Measurements from ENCODE around the gene GOLGA6L26.
"Not testable (repeated sequence)": the region's sequence is repeated elsewhere in the genome, so short reads cannot be mapped to it uniquely, and the experiment has no call there.

GOLGA6L26 gene, protein sequence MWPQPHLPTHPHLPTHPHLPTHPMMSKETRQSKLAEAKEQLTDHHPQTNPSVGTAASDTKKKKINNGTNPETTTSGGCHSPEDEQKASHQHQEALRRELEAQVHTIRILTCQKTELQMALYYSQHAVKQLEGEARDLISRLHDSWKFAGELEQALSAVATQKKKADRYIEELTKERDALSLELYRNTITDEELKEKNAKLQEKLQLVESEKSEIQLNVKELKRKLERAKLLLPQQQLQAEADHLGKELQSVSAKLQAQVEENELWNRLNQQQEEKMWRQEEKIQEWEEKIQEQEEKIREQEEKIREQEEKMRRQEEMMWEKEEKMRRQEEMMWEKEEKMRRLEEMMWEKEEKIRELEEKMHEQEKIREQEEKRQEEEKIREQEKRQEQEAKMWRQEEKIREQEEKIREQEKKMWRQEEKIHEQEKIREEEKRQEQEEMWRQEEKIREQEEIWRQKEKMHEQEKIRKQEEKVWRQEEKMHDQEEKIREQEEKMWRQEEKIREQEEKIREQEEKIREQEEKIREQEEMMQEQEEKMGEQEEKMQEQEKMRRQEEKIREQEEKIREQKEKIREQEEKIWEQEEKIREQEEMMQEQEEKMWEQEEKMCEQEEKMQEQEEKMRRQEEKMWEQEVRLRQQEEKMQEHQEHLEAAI

DNA sequence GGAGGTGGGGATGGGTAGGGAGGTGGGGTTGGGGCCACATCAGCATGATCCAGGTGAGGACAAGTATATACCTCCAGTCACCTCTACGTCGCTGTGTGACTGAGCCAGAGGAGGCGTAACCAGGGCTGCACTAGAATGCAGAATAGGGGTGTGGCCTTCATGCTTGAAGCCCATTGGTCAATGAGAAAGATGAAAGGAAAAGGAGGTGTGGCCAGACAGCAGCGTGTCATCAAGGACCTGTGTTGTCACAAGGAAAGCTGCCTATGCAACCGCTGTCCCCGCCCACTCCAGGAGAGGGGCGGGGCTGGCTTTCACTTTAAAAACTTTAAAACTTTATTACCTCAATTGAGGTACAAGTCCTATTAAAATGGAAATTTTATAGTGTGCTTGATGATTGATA is at the start of gene GOLGA6L26:
GOLGA6L26 (minus strand) TSS at position 101 of the 400 bp plus-strand sequence; CDS start at position 40, 61 bp downstream.
- DNase-seq, result not testable (repeated sequence)

DNA sequence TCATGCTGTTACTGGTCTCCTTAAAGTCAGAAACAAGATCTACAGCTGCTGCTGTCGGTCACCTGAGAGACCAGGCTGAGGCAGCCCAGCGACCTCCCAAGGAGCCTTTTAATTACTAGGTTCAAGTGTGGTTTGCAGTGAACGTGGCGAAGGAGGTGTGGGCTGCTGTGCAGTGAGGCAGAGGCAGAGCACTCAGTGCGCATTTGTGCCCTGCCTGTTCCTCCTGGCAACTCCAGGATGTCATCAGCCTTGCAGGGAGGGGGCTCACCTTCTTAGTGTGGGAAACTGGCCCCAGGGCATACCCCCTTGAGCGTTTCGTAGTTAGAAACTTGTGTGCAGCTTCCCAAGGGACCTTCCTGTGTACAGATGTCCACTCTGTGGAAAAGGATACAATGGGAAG is 47.2 kb upstream of the GOLGA6L26 start:
- not testable (repeated sequence) for DNase-seq

DNA sequence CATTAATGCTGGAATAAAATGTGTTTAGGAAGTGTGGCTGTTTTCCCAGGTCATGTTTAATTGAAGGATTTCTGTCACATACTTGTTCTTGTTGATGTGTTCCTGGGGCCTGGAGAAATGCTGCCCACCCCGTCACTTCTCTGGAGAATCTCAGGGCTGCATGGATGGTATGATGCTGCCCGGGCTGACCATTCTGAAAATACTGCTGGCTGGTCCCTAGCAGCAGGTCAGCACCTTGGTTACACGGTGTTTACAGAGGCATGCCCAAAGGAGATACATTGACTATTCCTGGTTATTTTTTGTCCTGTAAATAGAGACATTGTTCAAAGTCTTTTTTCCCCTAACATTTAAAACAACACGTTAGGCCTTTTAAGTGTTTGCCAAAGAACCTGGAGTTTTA is 46.7 kb upstream of the GOLGA6L26 start:
- not testable (repeated sequence) for DNase-seq

DNA sequence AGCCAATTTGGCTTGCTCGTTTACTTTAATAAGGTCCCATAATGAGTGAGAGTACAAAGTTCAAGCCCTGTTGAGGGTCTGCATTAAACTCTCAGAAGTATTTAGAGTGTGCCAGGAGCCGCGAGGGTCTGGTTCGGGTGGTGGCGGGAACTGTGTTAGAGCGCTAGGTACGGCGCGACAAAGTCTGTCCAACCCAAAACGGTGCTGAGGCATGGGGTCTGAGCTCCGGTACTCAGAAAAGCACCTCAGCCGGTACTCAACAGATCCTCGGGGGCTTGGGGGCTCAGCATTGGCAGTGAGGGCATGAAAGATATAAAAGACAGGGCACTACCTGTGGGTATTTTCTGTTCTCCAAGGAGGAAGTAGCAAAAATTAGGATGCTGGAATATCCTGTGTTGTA is 45.0 kb upstream of the GOLGA6L26 start:
- not testable (repeated sequence) for DNase-seq

DNA sequence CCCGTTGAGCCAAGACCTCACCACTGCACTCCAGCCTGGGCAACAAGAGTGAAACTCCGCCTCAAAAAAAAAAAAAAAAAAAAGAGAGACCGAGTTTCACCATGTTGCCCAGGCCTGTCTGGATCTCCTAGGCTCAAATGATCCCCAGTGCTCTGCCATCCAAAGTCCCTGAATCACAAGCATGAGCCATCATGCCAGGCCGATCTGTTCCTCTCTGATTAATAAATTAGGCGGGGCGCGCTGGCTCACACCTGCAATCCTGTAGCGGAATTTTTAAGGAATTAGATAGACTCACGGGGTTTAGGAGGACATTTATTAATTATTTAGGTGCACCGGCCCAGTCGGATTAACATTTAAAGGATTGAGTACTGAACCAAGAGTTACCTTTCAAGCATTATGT is 40.2 kb upstream of the GOLGA6L26 start:
- DNase-seq, result not testable (repeated sequence)

DNA sequence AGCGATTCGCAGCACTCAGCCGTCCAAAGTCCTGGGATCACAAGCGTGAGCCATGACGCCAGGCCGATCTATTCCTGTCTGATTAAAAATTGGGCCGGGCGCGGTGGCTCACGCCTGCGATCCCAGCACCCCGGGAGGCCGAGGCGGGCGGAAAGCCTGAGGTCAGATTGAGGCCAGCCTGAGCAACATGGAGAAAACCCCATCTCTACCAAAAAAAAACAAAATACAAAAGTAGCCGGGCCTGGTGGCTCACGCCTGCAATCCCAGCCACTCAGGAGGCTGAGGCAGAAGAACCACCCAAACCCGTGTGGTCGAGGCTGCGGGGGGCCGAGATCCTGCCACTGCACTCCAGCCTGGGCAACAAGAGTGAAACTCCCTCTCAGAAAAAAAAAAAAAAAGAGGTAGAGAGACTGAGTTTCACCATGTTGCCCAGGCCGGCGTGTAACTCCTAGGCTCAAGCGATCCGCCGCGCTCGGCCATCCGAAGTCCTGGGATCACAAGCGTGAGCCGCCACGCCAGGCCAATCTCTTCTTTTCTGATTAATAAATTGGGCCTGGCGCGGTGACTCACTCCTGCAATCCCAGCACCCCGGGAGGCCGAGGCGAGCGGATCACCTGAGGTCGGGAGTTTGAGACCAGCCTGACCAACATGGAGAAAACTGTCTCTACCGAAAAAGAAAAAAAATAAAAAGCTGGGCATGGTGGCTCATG is 39.0 kb upstream of the GOLGA6L26 start:
- not testable (repeated sequence) for DNase-seq

DNA sequence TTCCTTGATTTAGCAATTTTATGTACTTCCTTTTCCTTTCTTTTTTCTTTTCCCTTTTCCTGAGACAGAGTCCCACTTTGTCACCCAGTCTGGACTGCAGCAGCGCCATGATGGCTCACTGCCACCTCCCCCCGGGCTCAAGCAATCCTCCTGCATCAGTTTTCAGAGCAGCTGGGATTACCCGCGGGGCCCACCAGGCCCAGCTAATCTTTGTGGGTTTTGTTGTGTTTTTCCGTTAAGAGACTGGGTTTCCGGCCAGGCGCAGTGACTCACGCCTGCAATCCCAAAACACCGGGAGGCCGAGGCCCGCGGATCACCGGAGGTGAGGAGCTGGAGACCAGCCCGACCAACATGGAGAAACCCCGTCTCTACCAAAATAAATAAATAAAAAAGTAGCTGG is 38.3 kb upstream of the GOLGA6L26 start:
- no peak for DNase-seq

DNA sequence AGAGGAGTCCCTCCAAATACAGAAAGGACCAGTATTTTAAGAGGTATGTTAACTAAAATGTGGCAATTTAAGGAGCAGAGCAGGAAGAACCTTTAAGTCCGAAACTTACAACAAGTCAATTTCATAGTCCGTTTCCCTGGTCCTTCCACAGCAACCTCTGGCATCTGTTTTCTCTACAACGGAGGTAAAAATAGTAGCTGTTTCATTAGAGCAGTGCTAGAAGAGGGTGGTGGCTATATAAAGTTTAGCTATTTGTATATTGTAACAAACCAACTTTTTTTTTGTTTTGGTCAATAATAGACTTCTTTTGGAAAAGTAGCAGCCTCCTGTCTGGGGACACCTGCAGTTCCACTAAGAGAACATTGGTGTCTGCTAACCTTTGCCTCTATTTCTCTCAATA is 37.9 kb upstream of the GOLGA6L26 start:
- not testable (repeated sequence) for DNase-seq

DNA sequence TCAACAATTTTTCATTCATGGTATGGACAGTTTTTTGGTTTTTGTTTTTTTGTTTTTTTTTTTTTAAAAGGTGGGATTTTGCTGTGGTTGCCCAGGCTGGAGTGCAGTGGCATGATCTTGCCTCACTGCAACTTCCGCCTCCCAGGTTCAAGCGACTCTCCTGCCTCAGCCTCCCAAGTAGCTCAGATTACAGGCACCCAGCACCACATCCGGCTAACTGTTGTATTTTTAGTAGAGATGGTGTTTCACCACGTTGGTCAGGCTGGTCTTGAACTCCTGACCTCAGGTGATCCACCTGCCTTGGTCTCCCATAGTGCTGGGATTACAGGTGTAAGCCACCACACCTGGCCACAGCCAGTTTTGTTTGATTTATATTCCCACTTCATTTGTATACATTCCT is 37.1 kb upstream of the GOLGA6L26 start:
- DNase-seq, result not testable (repeated sequence)

DNA sequence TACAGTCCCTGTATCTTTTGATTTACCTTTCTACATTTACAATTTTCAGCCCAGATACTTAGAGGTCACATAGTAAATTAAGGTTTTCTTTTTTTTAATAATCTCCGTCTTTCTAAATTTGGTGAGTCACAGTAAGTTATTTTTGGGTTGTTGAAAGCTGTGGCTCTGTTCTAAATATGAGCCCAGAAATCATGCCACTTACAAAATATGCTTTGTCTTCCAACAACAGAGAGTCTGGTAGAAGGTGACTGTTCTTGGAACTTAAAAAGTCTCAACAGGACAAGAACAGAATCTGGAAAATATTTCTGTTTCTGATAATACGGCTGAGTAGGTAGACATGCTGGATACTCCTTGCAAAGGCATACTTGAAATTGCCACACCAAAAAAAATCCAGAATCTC is 36.6 kb upstream of the GOLGA6L26 start:
- no peak for DNase-seq

DNA sequence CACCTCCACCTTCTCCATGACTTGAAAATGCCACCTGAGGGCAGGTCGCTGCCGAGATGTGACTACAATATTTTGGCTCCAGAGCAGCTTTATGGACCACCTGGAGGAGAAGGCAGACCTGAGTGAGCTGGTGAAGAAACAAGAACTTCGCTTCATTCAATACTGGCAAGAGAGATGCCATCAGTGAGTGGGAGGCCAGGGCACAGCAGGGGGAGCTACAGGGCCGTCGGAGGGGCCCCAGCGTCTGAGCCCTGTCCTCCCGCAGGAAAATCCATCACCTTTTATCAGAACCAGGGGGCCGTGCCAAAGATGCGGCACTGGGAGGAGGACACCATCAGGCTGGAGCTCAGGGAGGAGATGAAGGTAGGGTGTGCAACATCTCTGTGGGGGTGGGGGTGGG is 30.3 kb upstream of the GOLGA6L26 start:
- DNase-seq, result not testable (repeated sequence)

DNA sequence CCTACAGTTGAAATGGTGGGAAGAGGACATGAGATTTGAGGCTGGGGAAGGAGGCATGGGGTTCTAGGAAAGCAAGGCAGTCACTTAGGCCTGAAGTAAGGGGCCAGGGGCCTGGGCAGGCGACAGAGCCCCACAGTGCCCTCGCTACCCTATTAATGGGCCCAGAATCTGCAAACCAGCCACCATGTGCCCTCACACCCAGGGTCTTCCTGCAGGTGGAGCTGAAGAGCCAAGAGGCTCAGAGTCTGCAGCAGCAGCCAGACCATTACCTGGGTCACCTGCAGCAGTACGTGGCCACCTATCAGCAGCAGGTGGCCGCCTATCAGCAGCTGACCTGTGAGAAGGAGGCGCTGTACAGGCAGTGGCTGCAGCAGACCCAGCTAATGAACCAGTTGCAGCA is 28.6 kb upstream of the GOLGA6L26 start:
- not testable (repeated sequence) for DNase-seq

DNA sequence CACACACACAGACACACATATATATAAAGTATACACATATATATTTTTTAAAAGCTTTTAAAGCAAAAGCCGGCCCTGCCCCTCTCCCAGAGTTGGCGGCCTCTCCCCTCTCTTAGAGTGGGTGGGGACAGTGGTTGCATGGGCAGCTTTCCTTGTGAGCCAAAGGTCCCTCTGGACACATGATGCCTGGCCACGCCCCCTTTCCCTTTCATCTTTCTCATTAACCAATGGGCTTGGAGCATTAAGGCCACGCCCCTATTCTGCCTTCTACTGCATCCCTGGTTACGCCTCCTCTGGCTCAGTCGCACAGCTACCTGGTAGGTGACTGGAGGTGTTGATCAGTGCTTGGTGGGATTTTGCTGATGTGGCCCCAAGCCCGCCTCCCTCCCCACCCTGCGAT is 20.5 kb upstream of the GOLGA6L26 start, which contains the start of gene GOLGA8S:
GOLGA8S (plus strand) TSS at position 301 of the 400 bp plus-strand sequence; CDS start at position 363, 62 bp downstream.
- not testable (repeated sequence) for DNase-seq

DNA sequence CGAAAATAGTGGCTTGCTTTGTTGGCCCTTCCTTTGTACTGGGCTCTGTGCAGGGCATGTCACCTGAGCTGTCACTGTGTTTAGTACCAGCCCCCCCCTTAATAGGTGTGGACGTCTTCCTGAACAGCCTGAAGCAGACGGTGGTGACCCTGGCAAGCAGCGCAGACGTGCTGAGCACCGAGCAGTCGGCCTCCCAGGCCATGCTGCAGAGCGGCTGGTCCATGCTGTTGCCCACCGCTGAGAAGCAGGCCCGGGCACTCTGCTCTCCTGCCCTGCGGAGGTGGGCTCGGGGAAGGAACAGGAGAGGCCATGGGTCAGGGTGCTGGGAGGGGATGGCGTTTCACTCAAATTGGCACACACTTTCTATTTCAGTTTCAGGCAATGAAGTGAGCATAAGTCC is 22.8 kb downstream of the GOLGA6L26 start:
- not testable (repeated sequence) for DNase-seq

DNA sequence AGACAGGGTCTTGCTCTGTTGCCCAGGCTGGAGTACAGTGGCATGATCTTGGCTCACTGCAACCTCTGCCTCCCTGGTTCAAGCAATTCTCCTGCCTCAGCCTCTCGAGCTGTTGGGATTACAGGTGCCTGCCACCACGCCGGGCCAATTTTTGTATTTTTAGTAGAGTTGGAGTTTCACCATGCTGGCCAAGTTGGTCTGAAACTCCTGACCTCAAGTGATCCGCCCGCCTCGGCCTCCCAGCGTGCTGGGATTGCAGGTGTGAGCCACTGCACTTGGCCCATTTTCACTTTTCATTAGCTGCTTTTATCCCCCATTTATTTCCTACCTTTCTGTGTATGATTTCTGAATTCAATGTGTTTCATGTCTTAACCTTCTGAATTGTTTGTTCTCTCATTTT is 28.1 kb downstream of the GOLGA6L26 start:
- DNase-seq, result not testable (repeated sequence)

DNA sequence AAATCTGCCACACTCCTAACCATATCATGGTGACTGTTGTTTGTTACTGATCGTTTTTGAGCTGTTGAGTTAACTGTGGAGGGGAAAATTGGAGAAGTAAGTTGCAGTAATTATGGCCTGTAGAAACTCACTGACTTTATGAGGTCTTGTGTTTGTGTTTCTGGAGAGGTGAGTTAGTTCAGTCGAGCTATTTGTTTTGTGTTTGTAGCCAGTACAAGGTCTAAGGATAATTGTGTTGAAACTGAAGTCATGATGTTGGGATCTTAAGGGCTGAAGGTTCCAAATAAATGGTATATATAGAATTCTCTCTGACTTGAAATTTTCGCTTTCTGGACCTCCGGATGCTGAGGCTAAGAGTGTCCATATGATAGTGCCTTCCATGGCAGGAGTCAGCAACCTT is 29.2 kb downstream of the GOLGA6L26 start:
- DNase-seq, result not testable (repeated sequence)

DNA sequence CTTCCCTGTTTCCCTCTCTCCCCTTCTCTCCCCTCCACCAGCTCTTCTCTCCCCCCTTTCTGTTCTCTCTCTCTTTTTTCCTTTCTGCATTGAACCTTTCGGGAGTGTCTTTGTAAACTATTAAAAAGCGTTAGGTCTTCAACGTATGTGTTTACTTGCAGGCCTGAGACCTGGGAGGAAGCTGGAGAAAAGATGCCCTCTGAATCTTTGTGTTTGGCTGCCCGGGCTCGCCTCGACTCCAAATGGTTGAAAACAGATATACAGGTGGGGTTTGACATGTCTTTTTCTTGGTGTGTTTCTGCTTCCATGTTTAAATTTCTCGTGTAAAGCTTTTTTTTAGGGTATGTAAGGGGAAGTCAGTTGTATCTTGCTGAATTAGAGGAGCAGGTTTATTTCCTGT is 29.7 kb downstream of the GOLGA6L26 start:
- not testable (repeated sequence) for DNase-seq

DNA sequence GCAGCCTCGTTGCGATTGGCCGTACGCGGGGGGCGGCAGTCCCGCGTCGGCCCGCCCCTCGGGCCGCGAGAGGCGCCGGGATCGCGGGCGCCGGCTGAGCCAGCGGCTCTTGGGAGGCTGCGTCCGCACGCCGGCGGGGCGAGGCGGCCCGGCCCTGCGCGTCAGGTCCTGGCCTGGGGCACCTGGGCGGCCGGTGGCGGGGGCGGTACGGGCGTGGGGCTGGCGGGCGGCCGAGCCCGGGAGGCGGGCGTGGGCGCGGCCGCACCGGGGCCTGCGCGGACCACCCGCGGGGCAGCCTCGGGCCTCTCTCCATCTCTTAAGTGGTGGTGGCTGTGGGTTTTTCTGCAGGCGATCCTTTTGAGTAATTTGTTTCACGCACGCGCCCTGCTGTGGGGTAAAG is 30.3 kb downstream of the GOLGA6L26 start:
- not testable (repeated sequence) for DNase-seq

DNA sequence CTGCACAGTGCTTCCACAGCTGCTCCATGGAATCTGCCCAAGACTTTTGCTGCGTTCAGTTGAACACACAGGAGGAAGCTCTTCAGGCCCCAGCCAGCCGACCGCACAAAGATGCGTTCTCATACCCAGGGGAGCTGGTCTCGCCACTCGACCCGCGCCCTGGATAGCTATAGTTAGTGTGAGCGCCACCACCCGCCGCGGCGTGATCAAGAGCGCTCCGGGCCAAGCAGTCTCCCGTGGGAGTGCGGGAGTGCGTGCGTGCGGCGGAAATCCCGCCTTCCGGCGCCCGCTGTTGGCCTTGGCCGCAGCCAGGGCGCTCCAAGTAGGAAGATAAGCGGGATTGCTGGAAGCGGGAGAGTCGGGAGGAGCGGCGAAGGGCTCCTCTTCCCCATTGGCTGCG is 30.8 kb downstream of the GOLGA6L26 start:
- not testable (repeated sequence) for DNase-seq
